Subcutaneous abdominal adipose tissue (tissue), 5 donors: ENCODE data around the gene PHF24.

ENCODE experiments used
- H3K27ac ChIP-seq: one replicate; pipeline ENCODE4 v1.7.0; 2013; ENCODE audit warnings: low read depth, mild to moderate bottlenecking, inconsistent platforms, low read length, moderate library complexity
- H3K27me3 ChIP-seq, 5 donors: one replicate each; pipeline ENCODE4 v1.7.0; 2013; ENCODE audit warnings: low read length in 5 of 5, inconsistent platforms in 1 of 5; ENCODE audit not compliant: control insufficient read depth in 5 of 5, insufficient read depth in 4 of 5
- H3K36me3 ChIP-seq, 5 donors: one replicate each; pipeline ENCODE4 v1.7.0; 2013; ENCODE audit warnings: low read length in 5 of 5; ENCODE audit not compliant: control insufficient read depth in 5 of 5, insufficient read depth in 5 of 5
- H3K4me1 ChIP-seq, 5 donors: one replicate each; pipeline ENCODE4 v1.7.0; 2013; ENCODE audit warnings: low read length in 5 of 5, mild to moderate bottlenecking in 3 of 5, moderate library complexity in 1 of 5; ENCODE audit not compliant: control insufficient read depth in 5 of 5, insufficient read depth in 5 of 5
- H3K4me3 ChIP-seq, 5 donors: one replicate each; pipeline ENCODE4 v1.7.0; 2013; ENCODE audit warnings: low read length in 5 of 5, low read depth in 1 of 5
- H3K9ac ChIP-seq, 5 donors: one replicate each; pipeline ENCODE4 v1.7.0; 2013; ENCODE audit warnings: low read length in 5 of 5, mild to moderate bottlenecking in 4 of 5, moderate library complexity in 3 of 5
- H3K9me3 ChIP-seq, 5 donors: one replicate each; pipeline ENCODE4 v1.7.0; 2013; ENCODE audit warnings: low read length in 5 of 5; ENCODE audit not compliant: control insufficient read depth in 5 of 5
- donor health status: healthy.
- donor health status: healthy.
- donor health status: healthy.
- donor health status: healthy.
- donor health status: healthy.

The PHF24 gene

GRCh38 chr9:34959461-34959860 lies 1.4 kb downstream of the PHF24 start:
- no peak overlapping the region for H3K4me3 ChIP-seq
- H3K9me3 ChIP-seq = no peaks in the 10 kb centered on the region
- no peak overlapping the region for H3K9ac ChIP-seq
- H3K27me3 ChIP-seq = peaks cover 10 to 43% (median 33%) of the 10 kb centered on the region in 5 donors
- peaks cover 0 to 9% (median 7%) of the 10 kb centered on the region in 5 donors for H3K4me1 ChIP-seq
- H3K27ac ChIP-seq = no peak overlapping the region
- H3K36me3 ChIP-seq = no peaks in the 10 kb centered on the region

- Histone ChIP-seq H3K4me3 (no peak overlapping the region), H3K4me1 (peaks cover 0 to 9% (median 7%) of the 10 kb centered on the region in 5 donors), H3K27me3 (peaks cover 10 to 53% (median 34%) of the 10 kb centered on the region in 5 donors), H3K27ac (no peak overlapping the region), H3K9ac (no peak overlapping the region), H3K36me3 (no peaks in the 10 kb centered on the region), H3K9me3 (no peaks in the 10 kb centered on the region)
Observed at GRCh38 chr9:34961574-34962490, 3.7 kb downstream of the PHF24 start.

- no peak overlapping the region for H3K9ac ChIP-seq
- H3K36me3 ChIP-seq = no peaks in the 10 kb centered on the region
- no peak overlapping the region for H3K27ac ChIP-seq
- peaks cover 0 to 6% (median 5%) of the 10 kb centered on the region in 5 donors for H3K4me1 ChIP-seq
- peaks cover 10 to 54% (median 31%) of the 10 kb centered on the region in 5 donors for H3K27me3 ChIP-seq
- no peaks in the 10 kb centered on the region for H3K9me3 ChIP-seq
- H3K4me3 ChIP-seq = no peak overlapping the region
Observed at GRCh38 chr9:34962546-34962945, 4.5 kb downstream of the PHF24 start.

- Histone ChIP-seq H3K27ac (no peak overlapping the region), H3K4me3 (no peak overlapping the region), H3K4me1 (peaks cover 0 to 2% (median under 1%) of the 10 kb centered on the region in 5 donors), H3K9ac (no peak overlapping the region), H3K27me3 (peaks cover 10 to 52% (median 31%) of the 10 kb centered on the region in 5 donors), H3K9me3 (no peaks in the 10 kb centered on the region), H3K36me3 (no peaks in the 10 kb centered on the region)
Observed at GRCh38 chr9:34963552-34963951, 5.5 kb downstream of the PHF24 start.

- no peaks in the 10 kb centered on the region for H3K4me1 ChIP-seq
- no peak overlapping the region for H3K4me3 ChIP-seq
- no peaks in the 10 kb centered on the region for H3K36me3 ChIP-seq
- H3K27me3 ChIP-seq = peaks cover 7 to 44% (median 24%) of the 10 kb centered on the region in 5 donors
- H3K9ac ChIP-seq = no peak overlapping the region
- H3K9me3 ChIP-seq = no peaks in the 10 kb centered on the region
- H3K27ac ChIP-seq = no peak overlapping the region
Observed at GRCh38 chr9:34964458-34964857, 6.4 kb downstream of the PHF24 start.

GRCh38 chr9:34971146-34971811 lies 13.2 kb downstream of the PHF24 start:
- Histone ChIP-seq H3K4me3 (no peak overlapping the region), H3K9me3 (no peaks in the 10 kb centered on the region), H3K4me1 (no peaks in the 10 kb centered on the region), H3K36me3 (no peaks in the 10 kb centered on the region), H3K27me3 (peaks cover 0 to 14% (median 3%) of the 10 kb centered on the region in 5 donors), H3K27ac (no peak overlapping the region), H3K9ac (no peak overlapping the region)

- H3K4me1 ChIP-seq = no peaks in the 10 kb centered on the region
- H3K27ac ChIP-seq = no peak overlapping the region
- peaks cover 0 to 6% (median 2%) of the 10 kb centered on the region in 5 donors for H3K27me3 ChIP-seq
- H3K36me3 ChIP-seq = no peaks in the 10 kb centered on the region
- no peak overlapping the region for H3K4me3 ChIP-seq
- H3K9me3 ChIP-seq = no peaks in the 10 kb centered on the region
- H3K9ac ChIP-seq = no peak overlapping the region
Observed at GRCh38 chr9:34974664-34975063, 16.6 kb downstream of the PHF24 start.

GRCh38 chr9:34976441-34976840 lies 18.4 kb downstream of the PHF24 start:
- no peaks in the 10 kb centered on the region for H3K36me3 ChIP-seq
- no peak overlapping the region for H3K27ac ChIP-seq
- no peaks in the 10 kb centered on the region for H3K4me1 ChIP-seq
- H3K9me3 ChIP-seq = no peaks in the 10 kb centered on the region
- H3K27me3 ChIP-seq = peaks cover 0 to 6% (median 2%) of the 10 kb centered on the region in 5 donors
- H3K4me3 ChIP-seq = no peak overlapping the region
- no peak overlapping the region for H3K9ac ChIP-seq

GRCh38 chr9:34976992-34977391 lies 18.9 kb downstream of the PHF24 start:
- Histone ChIP-seq H3K36me3 (no peaks in the 10 kb centered on the region), H3K27ac (no peak overlapping the region), H3K27me3 (peaks cover 0 to 6% (median 2%) of the 10 kb centered on the region in 5 donors), H3K4me3 (no peak overlapping the region), H3K9me3 (no peaks in the 10 kb centered on the region), H3K4me1 (peaks cover 0 to 2% (median 0%) of the 10 kb centered on the region in 5 donors), H3K9ac (no peak overlapping the region)

GRCh38 chr9:34980181-34980761 lies 22.2 kb downstream of the PHF24 start:
- Histone ChIP-seq H3K27ac (no peak overlapping the region), H3K36me3 (no peaks in the 10 kb centered on the region), H3K9ac (no peak overlapping the region), H3K9me3 (no peaks in the 10 kb centered on the region), H3K4me3 (no peak overlapping the region), H3K4me1 (peaks cover 0 to 15% (median 0%) of the 10 kb centered on the region in 5 donors), H3K27me3 (peaks cover 0 to 6% (median 0%) of the 10 kb centered on the region in 5 donors)
